BJ (cell line): ENCODE measurements around the gene PIAS1. TPM values are rescaled to one million over a fixed set of nuclear protein-coding genes. Genes with fewer than 3 reads are reported as not detected.

ENCODE experiments used
- CTCF ChIA-PET: fragments of 350-600 bp; formaldehyde crosslinking; extraction: SDS; loops from one replicate; lab custom pipeline; 2021; ENCODE audit warnings: antibody characterized with exemption, inconsistent platforms; lab: Yijun Ruan, JAX
- POLR2A ChIA-PET: fragments of 300-600 bp; sonication (Branson Sonifier 250); formaldehyde crosslinking; extraction: SDS; loops from one replicate; lab custom pipeline; 2021; ENCODE audit warnings: antibody characterized with exemption; lab: Charles Lee
- DNase-seq: peaks from one replicate; pipeline ENCODE4 v3.0.0-alpha.2; 2011; ENCODE audit warnings: low read depth
- H3K27me3 ChIP-seq: 2 replicates; pipeline ENCODE4 v1.6.0; 2011; ENCODE audit warnings: low read length; ENCODE audit not compliant: control insufficient read depth, insufficient read depth
- H3K36me3 ChIP-seq: 2 replicates; pipeline ENCODE4 v1.5.1; 2011; ENCODE audit warnings: low read length; ENCODE audit not compliant: control insufficient read depth, insufficient read depth
- H3K4me3 ChIP-seq: 2 replicates; pipeline ENCODE4 v1.5.1; 2011; ENCODE audit warnings: low read depth, mild to moderate bottlenecking, control low read depth, low read length
- CTCF ChIP-seq: IDR thresholded peaks from 2 replicates; pipeline ENCODE4 v1.5.1; 2011; ENCODE audit warnings: low read depth, mild to moderate bottlenecking, control low read depth, inconsistent platforms, low read length, moderate library complexity; ENCODE audit not compliant: insufficient read depth
- polyA plus RNA-seq: library from polyadenylated mRNA; depleted of rRNA; stranded (reverse); fragments of >200 nt; gene quantifications from 2 replicates; pipeline ENCODE4 v1.2.3, GENCODE V29; 2011

The PIAS1 gene
- polyA plus RNA-seq, 1 experiment, result 37.4 TPM

- ChIA-PET POLR2A (no interaction called here), CTCF (interaction anchor here (0.7 kb wide), 1 partner anchor 8 kb away, joined by 3 read pairs; no protein-coding TSS in a partner anchor)
- no peaks in the 10 kb centered on the region for H3K36me3 ChIP-seq
- no peak for DNase-seq
- no peaks in the 10 kb centered on the region for H3K27me3 ChIP-seq
- no peak overlapping the region for H3K4me3 ChIP-seq
- TF ChIP-seq CTCF, result no peak
Measured at GRCh38 chr15:68148039-68148438, 93.9 kb downstream of the PIAS1 start.

GRCh38 chr15:68149059-68149458 lies 94.9 kb downstream of the PIAS1 start:
- Histone ChIP-seq H3K27me3 (no peaks in the 10 kb centered on the region), H3K4me3 (no peak overlapping the region), H3K36me3 (no peaks in the 10 kb centered on the region)
- no peak for DNase-seq
- no peak for TF ChIP-seq CTCF
- POLR2A ChIA-PET, result no interaction called here
- CTCF ChIA-PET, result no interaction called here

GRCh38 chr15:68150187-68150586 lies 96.1 kb downstream of the PIAS1 start:
- no peak for TF ChIP-seq CTCF
- Histone ChIP-seq H3K27me3 (no peaks in the 10 kb centered on the region), H3K4me3 (no peak overlapping the region), H3K36me3 (no peaks in the 10 kb centered on the region)
- ChIA-PET CTCF (interaction anchor here (1.2 to 5.3 kb wide), 2 partner anchors 11 to 288 kb away, joined by 4 to 50 read pairs; no protein-coding TSS in a partner anchor), POLR2A (no interaction called here)
- DNase-seq, result no peak

GRCh38 chr15:68151277-68151676 lies 97.2 kb downstream of the PIAS1 start:
- H3K36me3 ChIP-seq, result no peaks in the 10 kb centered on the region
- ChIA-PET POLR2A (no interaction called here), CTCF (interaction anchor here (0.6 to 5.3 kb wide), 3 partner anchors 10 to 289 kb away, joined by 3 to 50 read pairs (median 4); no protein-coding TSS in a partner anchor)
- H3K4me3 ChIP-seq, result no peak overlapping the region
- TF ChIP-seq CTCF, result no peak
- H3K27me3 ChIP-seq, result no peaks in the 10 kb centered on the region
- DNase-seq, result no peak

- no peaks in the 10 kb centered on the region for H3K36me3 ChIP-seq
- no peak overlapping the region for H3K4me3 ChIP-seq
- POLR2A ChIA-PET, result interaction anchor here (0.7 kb wide), 1 partner anchor 15 kb away, joined by 15 read pairs; no protein-coding TSS in a partner anchor
- DNase-seq, result no peak
- no peaks in the 10 kb centered on the region for H3K27me3 ChIP-seq
- no peak for TF ChIP-seq CTCF
- CTCF ChIA-PET, result interaction anchor here (1.1 to 5.3 kb wide), 2 partner anchors 38 to 290 kb away, joined by 3 to 50 read pairs; no protein-coding TSS in a partner anchor
Measured at GRCh38 chr15:68152342-68152741, 98.2 kb downstream of the PIAS1 start.
